ENCODE results near the gene TENM4.

- TF ChIP-seq, protein P1, sequence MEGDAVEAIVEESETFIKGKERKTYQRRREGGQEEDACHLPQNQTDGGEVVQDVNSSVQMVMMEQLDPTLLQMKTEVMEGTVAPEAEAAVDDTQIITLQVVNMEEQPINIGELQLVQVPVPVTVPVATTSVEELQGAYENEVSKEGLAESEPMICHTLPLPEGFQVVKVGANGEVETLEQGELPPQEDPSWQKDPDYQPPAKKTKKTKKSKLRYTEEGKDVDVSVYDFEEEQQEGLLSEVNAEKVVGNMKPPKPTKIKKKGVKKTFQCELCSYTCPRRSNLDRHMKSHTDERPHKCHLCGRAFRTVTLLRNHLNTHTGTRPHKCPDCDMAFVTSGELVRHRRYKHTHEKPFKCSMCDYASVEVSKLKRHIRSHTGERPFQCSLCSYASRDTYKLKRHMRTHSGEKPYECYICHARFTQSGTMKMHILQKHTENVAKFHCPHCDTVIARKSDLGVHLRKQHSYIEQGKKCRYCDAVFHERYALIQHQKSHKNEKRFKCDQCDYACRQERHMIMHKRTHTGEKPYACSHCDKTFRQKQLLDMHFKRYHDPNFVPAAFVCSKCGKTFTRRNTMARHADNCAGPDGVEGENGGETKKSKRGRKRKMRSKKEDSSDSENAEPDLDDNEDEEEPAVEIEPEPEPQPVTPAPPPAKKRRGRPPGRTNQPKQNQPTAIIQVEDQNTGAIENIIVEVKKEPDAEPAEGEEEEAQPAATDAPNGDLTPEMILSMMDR (IDR thresholded peaks at IDR 0.05; ENCODE audit: low read depth, low read length, poor library complexity, severe bottlenecking), result no peak
- no peak for TF ChIP-seq EZH2phosphoT487 (IDR thresholded peaks at IDR 0.05; ENCODE audit: borderline replicate concordance, low read length)
Observed at GRCh38 chr11:79333355-79333754, 107.5 kb downstream of the TENM4 start.

All from DOHH2 (cell line).